HepG2 (cell line): ENCODE results near the gene TECRL.

Source experiments
- CREB1 ChIP-seq, 2 experiments: fragments of 450-650 bp in 1 of 2; IDR thresholded peaks; 2 replicates each; pipeline ENCODE4 v1.6.1; 2016 to 2017; ENCODE audit warnings: control low read depth in 1 of 2, mild to moderate bottlenecking in 1 of 2, missing compliant biosample characterization in 1 of 2, missing genetic modification characterization in 1 of 2
- KDM1A ChIP-seq: IDR thresholded peaks from 2 replicates; pipeline ENCODE4 v1.6.1; 2016; ENCODE audit warnings: missing compliant biosample characterization
- MAFK ChIP-seq, 2 experiments: IDR thresholded peaks in 1 of 2; conservative IDR thresholded peaks in 1 of 2; 2 replicates each; pipeline ENCODE4 v1.6.1; 2011; ENCODE audit warnings: improper control_type of control experiment in 2 of 2, low read length in 2 of 2
- MED8 ChIP-seq: sonication (generic); formaldehyde crosslinking; IDR thresholded peaks from 2 replicates; pipeline ENCODE4 v1.8.1; 2023; ENCODE audit warnings: mild to moderate bottlenecking, missing genetic modification reagents; ENCODE audit not compliant: insufficient replicate concordance
- POLR2AphosphoS5 ChIP-seq: IDR thresholded peaks from 2 replicates; pipeline ENCODE4 v1.6.1; 2012; ENCODE audit warnings: low read depth, low read length
- TARDBP ChIP-seq: sonication (generic); formaldehyde crosslinking; IDR thresholded peaks from 2 replicates; pipeline ENCODE4 v1.8.0; 2022; ENCODE audit warnings: mild to moderate bottlenecking, missing genetic modification reagents
- ZNF24 ChIP-seq: fragments of 450-650 bp; IDR thresholded peaks from 2 replicates; pipeline ENCODE4 v1.6.1; 2017; ENCODE audit warnings: antibody characterized with exemption, mild to moderate bottlenecking
- ZNF263 ChIP-seq: sonication (generic); formaldehyde crosslinking; IDR thresholded peaks from 2 replicates; pipeline ENCODE4 v1.4.0; 2020; ENCODE audit warnings: missing genetic modification reagents
- TF ChIP-seq, protein P1 (sequence below): sonication (generic); formaldehyde crosslinking; IDR thresholded peaks from 2 replicates; pipeline ENCODE4 v1.4.0; 2020; ENCODE audit warnings: missing genetic modification reagents
- TF ChIP-seq, protein P2 (sequence below): sonication (generic); formaldehyde crosslinking; IDR thresholded peaks from 2 replicates; pipeline ENCODE4 v1.5.0; 2020; ENCODE audit warnings: mild to moderate bottlenecking, missing genetic modification reagents, moderate library complexity
- TF ChIP-seq, protein P3 (sequence below): sonication (generic); formaldehyde crosslinking; IDR thresholded peaks from 2 replicates; pipeline ENCODE4 v1.4.0; 2020; ENCODE audit warnings: missing genetic modification reagents

DNA sequence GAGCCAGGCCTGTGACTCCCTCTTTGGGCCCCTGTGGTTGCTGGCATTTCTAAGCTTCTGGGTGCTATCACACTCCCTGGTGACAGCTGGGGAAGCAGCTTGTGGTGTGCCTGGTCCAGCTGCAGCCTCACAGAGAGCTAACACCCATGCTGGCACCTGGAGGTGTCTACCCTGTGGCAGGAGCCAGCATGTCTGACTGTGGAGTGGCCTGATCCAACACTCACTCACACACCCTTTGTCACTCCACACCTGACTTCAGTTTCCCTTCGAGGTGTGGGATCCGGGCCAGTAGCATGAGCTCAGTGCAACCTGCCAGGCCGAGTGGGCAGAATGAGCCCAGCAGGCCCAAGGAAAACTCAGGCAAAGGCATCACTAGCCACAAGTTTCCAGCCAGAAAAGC is 67.5 kb downstream of the TECRL start:
- TF ChIP-seq, protein P1, sequence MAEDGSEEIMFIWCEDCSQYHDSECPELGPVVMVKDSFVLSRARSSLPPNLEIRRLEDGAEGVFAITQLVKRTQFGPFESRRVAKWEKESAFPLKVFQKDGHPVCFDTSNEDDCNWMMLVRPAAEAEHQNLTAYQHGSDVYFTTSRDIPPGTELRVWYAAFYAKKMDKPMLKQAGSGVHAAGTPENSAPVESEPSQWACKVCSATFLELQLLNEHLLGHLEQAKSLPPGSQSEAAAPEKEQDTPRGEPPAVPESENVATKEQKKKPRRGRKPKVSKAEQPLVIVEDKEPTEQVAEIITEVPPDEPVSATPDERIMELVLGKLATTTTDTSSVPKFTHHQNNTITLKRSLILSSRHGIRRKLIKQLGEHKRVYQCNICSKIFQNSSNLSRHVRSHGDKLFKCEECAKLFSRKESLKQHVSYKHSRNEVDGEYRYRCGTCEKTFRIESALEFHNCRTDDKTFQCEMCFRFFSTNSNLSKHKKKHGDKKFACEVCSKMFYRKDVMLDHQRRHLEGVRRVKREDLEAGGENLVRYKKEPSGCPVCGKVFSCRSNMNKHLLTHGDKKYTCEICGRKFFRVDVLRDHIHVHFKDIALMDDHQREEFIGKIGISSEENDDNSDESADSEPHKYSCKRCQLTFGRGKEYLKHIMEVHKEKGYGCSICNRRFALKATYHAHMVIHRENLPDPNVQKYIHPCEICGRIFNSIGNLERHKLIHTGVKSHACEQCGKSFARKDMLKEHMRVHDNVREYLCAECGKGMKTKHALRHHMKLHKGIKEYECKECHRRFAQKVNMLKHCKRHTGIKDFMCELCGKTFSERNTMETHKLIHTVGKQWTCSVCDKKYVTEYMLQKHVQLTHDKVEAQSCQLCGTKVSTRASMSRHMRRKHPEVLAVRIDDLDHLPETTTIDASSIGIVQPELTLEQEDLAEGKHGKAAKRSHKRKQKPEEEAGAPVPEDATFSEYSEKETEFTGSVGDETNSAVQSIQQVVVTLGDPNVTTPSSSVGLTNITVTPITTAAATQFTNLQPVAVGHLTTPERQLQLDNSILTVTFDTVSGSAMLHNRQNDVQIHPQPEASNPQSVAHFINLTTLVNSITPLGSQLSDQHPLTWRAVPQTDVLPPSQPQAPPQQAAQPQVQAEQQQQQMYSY (CRISPR knock-in tag) = no peak
- TF ChIP-seq KDM1A (CRISPR knock-in tag) = no peak
- no peak for TF ChIP-seq TARDBP
- TF ChIP-seq, protein P2, sequence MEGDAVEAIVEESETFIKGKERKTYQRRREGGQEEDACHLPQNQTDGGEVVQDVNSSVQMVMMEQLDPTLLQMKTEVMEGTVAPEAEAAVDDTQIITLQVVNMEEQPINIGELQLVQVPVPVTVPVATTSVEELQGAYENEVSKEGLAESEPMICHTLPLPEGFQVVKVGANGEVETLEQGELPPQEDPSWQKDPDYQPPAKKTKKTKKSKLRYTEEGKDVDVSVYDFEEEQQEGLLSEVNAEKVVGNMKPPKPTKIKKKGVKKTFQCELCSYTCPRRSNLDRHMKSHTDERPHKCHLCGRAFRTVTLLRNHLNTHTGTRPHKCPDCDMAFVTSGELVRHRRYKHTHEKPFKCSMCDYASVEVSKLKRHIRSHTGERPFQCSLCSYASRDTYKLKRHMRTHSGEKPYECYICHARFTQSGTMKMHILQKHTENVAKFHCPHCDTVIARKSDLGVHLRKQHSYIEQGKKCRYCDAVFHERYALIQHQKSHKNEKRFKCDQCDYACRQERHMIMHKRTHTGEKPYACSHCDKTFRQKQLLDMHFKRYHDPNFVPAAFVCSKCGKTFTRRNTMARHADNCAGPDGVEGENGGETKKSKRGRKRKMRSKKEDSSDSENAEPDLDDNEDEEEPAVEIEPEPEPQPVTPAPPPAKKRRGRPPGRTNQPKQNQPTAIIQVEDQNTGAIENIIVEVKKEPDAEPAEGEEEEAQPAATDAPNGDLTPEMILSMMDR (CRISPR knock-in tag) = no peak
- no peak for TF ChIP-seq ZNF24
- TF ChIP-seq MAFK (conservative IDR thresholded peaks at IDR 0.05 in 1 of 2, IDR thresholded peaks at IDR 0.05 in 1 of 2; ENCODE audit: low read length in 2 of 2) = no peak
- TF ChIP-seq ZNF263 (CRISPR knock-in tag) = no peak
- no peak for TF ChIP-seq CREB1 (IDR thresholded peaks at IDR 0.05)
- no peak for TF ChIP-seq CREB1 (CRISPR knock-in tag; IDR thresholded peaks at IDR 0.05)
- no peak for TF ChIP-seq MED8 (CRISPR knock-in tag)
- no peak for TF ChIP-seq POLR2AphosphoS5
- TF ChIP-seq, protein P3, sequence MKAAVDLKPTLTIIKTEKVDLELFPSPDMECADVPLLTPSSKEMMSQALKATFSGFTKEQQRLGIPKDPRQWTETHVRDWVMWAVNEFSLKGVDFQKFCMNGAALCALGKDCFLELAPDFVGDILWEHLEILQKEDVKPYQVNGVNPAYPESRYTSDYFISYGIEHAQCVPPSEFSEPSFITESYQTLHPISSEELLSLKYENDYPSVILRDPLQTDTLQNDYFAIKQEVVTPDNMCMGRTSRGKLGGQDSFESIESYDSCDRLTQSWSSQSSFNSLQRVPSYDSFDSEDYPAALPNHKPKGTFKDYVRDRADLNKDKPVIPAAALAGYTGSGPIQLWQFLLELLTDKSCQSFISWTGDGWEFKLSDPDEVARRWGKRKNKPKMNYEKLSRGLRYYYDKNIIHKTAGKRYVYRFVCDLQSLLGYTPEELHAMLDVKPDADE = no peak
